HepG2 (cell line): ENCODE data around the gene ARHGEF40. TPM values are rescaled to one million over a fixed set of nuclear protein-coding genes. Genes with fewer than 3 reads are reported as not detected.
A peak's percentile ranks its signal among the peaks of the same experiment; 100 is the strongest.

Experiments
- BRCA1 ChIP-seq: sonication (generic); formaldehyde crosslinking; IDR thresholded peaks from 2 replicates; pipeline ENCODE4 v1.4.0; 2020; ENCODE audit warnings: missing genetic modification reagents
- FOXA3 ChIP-seq: IDR thresholded peaks from 2 replicates; pipeline ENCODE4 v1.6.1; 2016; ENCODE audit warnings: missing genetic modification reagents, missing compliant biosample characterization
- GTF3A ChIP-seq: sonication (generic); formaldehyde crosslinking; conservative IDR thresholded peaks from 2 replicates; pipeline ENCODE4 v1.4.0; 2020; ENCODE audit warnings: mild to moderate bottlenecking, missing genetic modification reagents
- HOXA7 ChIP-seq: sonication (generic); formaldehyde crosslinking; IDR thresholded peaks from 2 replicates; pipeline ENCODE4 v1.8.1; 2022; ENCODE audit warnings: mild to moderate bottlenecking, missing genetic modification reagents, moderate library complexity
- KLF9 ChIP-seq: IDR thresholded peaks from 2 replicates; pipeline ENCODE4 v1.6.1; 2016; ENCODE audit warnings: low read depth
- NCOA1 ChIP-seq: sonication (generic); formaldehyde crosslinking; IDR thresholded peaks from 2 replicates; pipeline ENCODE4 v1.9.0; 2021; ENCODE audit warnings: missing genetic modification reagents
- NFYB ChIP-seq: sonication (generic); formaldehyde crosslinking; IDR thresholded peaks from 2 replicates; pipeline ENCODE4 v1.4.0; 2020; ENCODE audit warnings: missing genetic modification reagents
- NR2F2 ChIP-seq: IDR thresholded peaks from 2 replicates; pipeline ENCODE4 v1.6.1; 2012; ENCODE audit warnings: low read depth, inconsistent platforms, borderline replicate concordance
- PCBP2 ChIP-seq: fragments of 200-400 bp; formaldehyde crosslinking; optimal IDR thresholded peaks from 2 replicates; pipeline ENCODE3; 2018; ENCODE audit warnings: low read length, low read depth; ENCODE audit not compliant: poor library complexity, severe bottlenecking
- SMARCC2 ChIP-seq: fragments of 450-650 bp; IDR thresholded peaks from 2 replicates; pipeline ENCODE4 v1.6.1; 2017; ENCODE audit warnings: antibody characterized with exemption, mild to moderate bottlenecking
- TBP ChIP-seq: sonication (generic); formaldehyde crosslinking; IDR thresholded peaks from 2 replicates; pipeline ENCODE4 v1.5.0; 2020; ENCODE audit warnings: missing genetic modification reagents
- TBX2 ChIP-seq: sonication (generic); formaldehyde crosslinking; IDR thresholded peaks from 2 replicates; pipeline ENCODE4 v1.5.0; 2020; ENCODE audit warnings: missing genetic modification reagents, mild to moderate bottlenecking, borderline replicate concordance
- ZC3H13 ChIP-seq: sonication (generic); formaldehyde crosslinking; IDR thresholded peaks from 2 replicates; pipeline ENCODE4 v1.8.1; 2023; ENCODE audit warnings: mild to moderate bottlenecking, missing genetic modification reagents, moderate library complexity
- ZFP37 ChIP-seq: sonication (generic); formaldehyde crosslinking; IDR thresholded peaks from 2 replicates; pipeline ENCODE4 v1.4.0; 2020; ENCODE audit warnings: missing genetic modification reagents, borderline replicate concordance
- ZNF205 ChIP-seq: IDR thresholded peaks from 2 replicates; pipeline ENCODE4 v1.6.1; 2018; ENCODE audit warnings: missing biosample characterization, missing genetic modification reagents
- ZNF207 ChIP-seq: fragments of 450-650 bp; IDR thresholded peaks from 2 replicates; pipeline ENCODE4 v1.6.1; 2016; ENCODE audit warnings: antibody characterized with exemption, borderline replicate concordance
- ZNF572 ChIP-seq: sonication (generic); formaldehyde crosslinking; IDR thresholded peaks from 2 replicates; pipeline ENCODE4 v1.5.1; 2020; ENCODE audit warnings: mild to moderate bottlenecking, missing genetic modification reagents
- ZNF776 ChIP-seq: sonication (generic); formaldehyde crosslinking; IDR thresholded peaks from 2 replicates; pipeline ENCODE4 v1.4.0; 2020; ENCODE audit warnings: mild to moderate bottlenecking, missing genetic modification reagents
- ZNF780A ChIP-seq: sonication (generic); formaldehyde crosslinking; IDR thresholded peaks from 2 replicates; pipeline ENCODE4 v1.8.0; 2022; ENCODE audit warnings: mild to moderate bottlenecking, missing genetic modification reagents, moderate library complexity
- polyA plus RNA-seq, 8 experiments: library from polyadenylated mRNA; depleted of rRNA in 3 of 8; stranded (reverse) in 7 of 8; unstranded in 1 of 8; fragments of >200 nt; fragmentation: Illumina TruSeq in 4 of 8; extraction: Trizol in 4 of 8; gene quantifications; 2 replicates each; pipeline versions ENCODE4 v1.2.1 to v1.2.3, GENCODE V29; 2011 to 2016; ENCODE audit warnings: low read depth in 4 of 8, missing spikeins in 1 of 8, mixed read lengths in 1 of 8; ENCODE audit not compliant: insufficient read depth in 1 of 8
- total RNA-seq, 5 experiments: library from RNA; depleted of rRNA; stranded (reverse); fragments of >200 nt; fragmentation: Illumina TruSeq; extraction: Trizol; gene quantifications; 2 replicates each; pipeline ENCODE4 v1.2.3, GENCODE V29; 2016; ENCODE audit warnings: low read depth in 1 of 5
- TF ChIP-seq, protein P1 (sequence below): sonication (generic); formaldehyde crosslinking; IDR thresholded peaks from 2 replicates; pipeline ENCODE4 v1.9.0; 2021; ENCODE audit warnings: mild to moderate bottlenecking, missing genetic modification reagents
- TF ChIP-seq, protein P2 (sequence below): IDR thresholded peaks from 2 replicates; pipeline ENCODE4 v1.6.1; 2018; ENCODE audit warnings: missing genetic modification reagents
- TF ChIP-seq, protein P3 (sequence below), 2 experiments: sonication (generic) in 1 of 2; formaldehyde crosslinking in 1 of 2; IDR thresholded peaks; 2 replicates each; pipeline versions ENCODE4 v1.5.1 to v1.6.1; 2011 to 2020; ENCODE audit warnings: borderline replicate concordance in 1 of 2, low read depth in 1 of 2, low read length in 1 of 2, mild to moderate bottlenecking in 1 of 2, missing genetic modification reagents in 1 of 2, moderate library complexity in 1 of 2

ARHGEF40 gene
- total and polyA plus RNA-seq, 2 of the 13 experiments (the other 11 are each of a cell fraction or from before 2014, with no cell fraction given), result 28.1 to 78.1 TPM

DNA sequence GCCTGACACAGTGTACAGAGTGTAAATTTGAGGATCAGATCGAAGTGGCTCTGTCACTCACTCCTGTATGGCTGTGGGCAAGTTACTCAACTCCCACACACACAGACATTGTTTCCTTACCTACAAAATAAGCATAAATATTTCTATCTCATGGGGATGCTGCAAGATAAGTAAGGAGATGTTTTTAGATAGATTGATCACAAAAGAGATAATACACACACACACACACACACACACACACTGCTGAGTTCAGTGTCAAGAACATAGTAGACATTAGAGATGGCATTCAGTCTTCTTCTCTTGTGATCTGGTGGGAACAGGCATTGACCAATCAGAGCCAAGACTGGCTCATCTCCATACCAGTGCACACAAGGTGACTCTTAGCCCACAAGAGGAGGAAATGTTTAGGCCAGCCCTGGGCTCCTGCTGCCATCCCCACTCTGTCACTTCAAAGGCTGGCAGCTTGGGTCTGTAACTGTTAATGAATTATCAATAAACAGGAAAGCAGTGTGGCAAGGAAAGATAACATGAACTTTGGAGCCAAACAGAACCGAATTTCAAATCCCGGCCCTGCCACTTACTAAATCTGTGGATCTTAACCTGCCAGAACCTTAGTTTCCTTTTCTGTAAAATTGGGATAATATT is 15.9 kb upstream of the ARHGEF40 start (continued):
- TF ChIP-seq, protein P1, sequence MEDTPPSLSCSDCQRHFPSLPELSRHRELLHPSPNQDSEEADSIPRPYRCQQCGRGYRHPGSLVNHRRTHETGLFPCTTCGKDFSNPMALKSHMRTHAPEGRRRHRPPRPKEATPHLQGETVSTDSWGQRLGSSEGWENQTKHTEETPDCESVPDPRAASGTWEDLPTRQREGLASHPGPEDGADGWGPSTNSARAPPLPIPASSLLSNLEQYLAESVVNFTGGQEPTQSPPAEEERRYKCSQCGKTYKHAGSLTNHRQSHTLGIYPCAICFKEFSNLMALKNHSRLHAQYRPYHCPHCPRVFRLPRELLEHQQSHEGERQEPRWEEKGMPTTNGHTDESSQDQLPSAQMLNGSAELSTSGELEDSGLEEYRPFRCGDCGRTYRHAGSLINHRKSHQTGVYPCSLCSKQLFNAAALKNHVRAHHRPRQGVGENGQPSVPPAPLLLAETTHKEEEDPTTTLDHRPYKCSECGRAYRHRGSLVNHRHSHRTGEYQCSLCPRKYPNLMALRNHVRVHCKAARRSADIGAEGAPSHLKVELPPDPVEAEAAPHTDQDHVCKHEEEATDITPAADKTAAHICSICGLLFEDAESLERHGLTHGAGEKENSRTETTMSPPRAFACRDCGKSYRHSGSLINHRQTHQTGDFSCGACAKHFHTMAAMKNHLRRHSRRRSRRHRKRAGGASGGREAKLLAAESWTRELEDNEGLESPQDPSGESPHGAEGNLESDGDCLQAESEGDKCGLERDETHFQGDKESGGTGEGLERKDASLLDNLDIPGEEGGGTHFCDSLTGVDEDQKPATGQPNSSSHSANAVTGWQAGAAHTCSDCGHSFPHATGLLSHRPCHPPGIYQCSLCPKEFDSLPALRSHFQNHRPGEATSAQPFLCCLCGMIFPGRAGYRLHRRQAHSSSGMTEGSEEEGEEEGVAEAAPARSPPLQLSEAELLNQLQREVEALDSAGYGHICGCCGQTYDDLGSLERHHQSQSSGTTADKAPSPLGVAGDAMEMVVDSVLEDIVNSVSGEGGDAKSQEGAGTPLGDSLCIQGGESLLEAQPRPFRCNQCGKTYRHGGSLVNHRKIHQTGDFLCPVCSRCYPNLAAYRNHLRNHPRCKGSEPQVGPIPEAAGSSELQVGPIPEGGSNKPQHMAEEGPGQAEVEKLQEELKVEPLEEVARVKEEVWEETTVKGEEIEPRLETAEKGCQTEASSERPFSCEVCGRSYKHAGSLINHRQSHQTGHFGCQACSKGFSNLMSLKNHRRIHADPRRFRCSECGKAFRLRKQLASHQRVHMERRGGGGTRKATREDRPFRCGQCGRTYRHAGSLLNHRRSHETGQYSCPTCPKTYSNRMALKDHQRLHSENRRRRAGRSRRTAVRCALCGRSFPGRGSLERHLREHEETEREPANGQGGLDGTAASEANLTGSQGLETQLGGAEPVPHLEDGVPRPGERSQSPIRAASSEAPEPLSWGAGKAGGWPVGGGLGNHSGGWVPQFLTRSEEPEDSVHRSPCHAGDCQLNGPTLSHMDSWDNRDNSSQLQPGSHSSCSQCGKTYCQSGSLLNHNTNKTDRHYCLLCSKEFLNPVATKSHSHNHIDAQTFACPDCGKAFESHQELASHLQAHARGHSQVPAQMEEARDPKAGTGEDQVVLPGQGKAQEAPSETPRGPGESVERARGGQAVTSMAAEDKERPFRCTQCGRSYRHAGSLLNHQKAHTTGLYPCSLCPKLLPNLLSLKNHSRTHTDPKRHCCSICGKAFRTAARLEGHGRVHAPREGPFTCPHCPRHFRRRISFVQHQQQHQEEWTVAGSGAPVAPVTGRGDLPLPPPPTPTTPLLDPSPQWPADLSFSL (CRISPR knock-in tag), result no peak
- TF ChIP-seq TBX2 (peak; percentile 100), HOXA7 (CRISPR knock-in tag) (no peak), ZNF207 (no peak), ZFP37 (CRISPR knock-in tag) (no peak), ZNF776 (CRISPR knock-in tag) (no peak), NCOA1 (peak; percentile 95; the same call in 1 of the 2 replicates), NFYB (CRISPR knock-in tag) (peak; percentile 81), ZNF572 (CRISPR knock-in tag) (no peak), KLF9 (CRISPR knock-in tag) (no peak), PCBP2 (no peak), ZNF780A (no peak), FOXA3 (peak; percentile 94), BRCA1 (CRISPR knock-in tag) (no peak; the same call in 1 of the 2 replicates), TBP (CRISPR knock-in tag) (no peak; the same call in 1 of the 2 replicates), NR2F2 (peak; percentile 72; the same call in 1 of the 2 replicates), ZNF205 (CRISPR knock-in tag) (peak; percentile 85; the same call in 1 of the 2 replicates), ZC3H13 (CRISPR knock-in tag) (no peak), SMARCC2 (0 out of 2 replicates have a peak, but pooled peaks have one; percentile 11), GTF3A (no peak)
- TF ChIP-seq, protein P2, sequence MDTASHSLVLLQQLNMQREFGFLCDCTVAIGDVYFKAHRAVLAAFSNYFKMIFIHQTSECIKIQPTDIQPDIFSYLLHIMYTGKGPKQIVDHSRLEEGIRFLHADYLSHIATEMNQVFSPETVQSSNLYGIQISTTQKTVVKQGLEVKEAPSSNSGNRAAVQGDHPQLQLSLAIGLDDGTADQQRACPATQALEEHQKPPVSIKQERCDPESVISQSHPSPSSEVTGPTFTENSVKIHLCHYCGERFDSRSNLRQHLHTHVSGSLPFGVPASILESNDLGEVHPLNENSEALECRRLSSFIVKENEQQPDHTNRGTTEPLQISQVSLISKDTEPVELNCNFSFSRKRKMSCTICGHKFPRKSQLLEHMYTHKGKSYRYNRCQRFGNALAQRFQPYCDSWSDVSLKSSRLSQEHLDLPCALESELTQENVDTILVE (CRISPR knock-in tag), result peak; percentile 88
- TF ChIP-seq, protein P3, sequence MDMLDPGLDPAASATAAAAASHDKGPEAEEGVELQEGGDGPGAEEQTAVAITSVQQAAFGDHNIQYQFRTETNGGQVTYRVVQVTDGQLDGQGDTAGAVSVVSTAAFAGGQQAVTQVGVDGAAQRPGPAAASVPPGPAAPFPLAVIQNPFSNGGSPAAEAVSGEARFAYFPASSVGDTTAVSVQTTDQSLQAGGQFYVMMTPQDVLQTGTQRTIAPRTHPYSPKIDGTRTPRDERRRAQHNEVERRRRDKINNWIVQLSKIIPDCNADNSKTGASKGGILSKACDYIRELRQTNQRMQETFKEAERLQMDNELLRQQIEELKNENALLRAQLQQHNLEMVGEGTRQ (IDR thresholded peaks at IDR 0.05; ENCODE audit: low read depth, low read length), result no peak
- TF ChIP-seq, protein P3 (CRISPR knock-in tag; IDR thresholded peaks at IDR 0.05; ENCODE audit: borderline replicate concordance), result no peak
